PC-9 (cell line): Measurements from ENCODE around the gene PPP2R2B.

ENCODE experiments used
- EZH2 ChIP-seq: fragments of 200-600 bp; sonication (generic); IDR thresholded peaks from 2 replicates; pipeline ENCODE4 v1.8.0; 2017; ENCODE audit warnings: antibody characterized with exemption, low read depth
- TF ChIP-seq, protein P1 (sequence below): fragments of 200-600 bp; sonication (generic); conservative IDR thresholded peaks from 2 replicates; pipeline ENCODE4 v1.6.1; 2017; ENCODE audit warnings: mixed run types, antibody characterized with exemption, mild to moderate bottlenecking, moderate library complexity

DNA sequence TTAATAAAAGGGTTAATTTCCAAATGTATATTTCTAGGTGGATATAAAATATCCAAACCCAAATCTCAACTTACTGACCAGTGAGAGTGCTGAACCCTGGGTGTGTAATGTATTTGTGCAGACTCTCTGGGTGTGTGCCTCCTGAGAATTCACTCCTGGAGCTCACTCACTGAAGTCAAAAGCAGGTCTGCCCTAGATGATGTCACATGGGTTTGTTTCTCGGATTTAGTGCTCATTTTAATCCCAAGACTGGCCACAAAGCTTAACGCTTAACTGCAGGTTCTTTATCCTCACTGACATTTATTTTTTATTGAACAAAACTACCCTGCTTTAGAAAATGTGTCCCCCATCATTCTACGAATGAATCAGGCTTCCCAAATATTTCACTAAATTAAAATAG lies 179.4 kb downstream of the PPP2R2B start:
- TF ChIP-seq, protein P1, sequence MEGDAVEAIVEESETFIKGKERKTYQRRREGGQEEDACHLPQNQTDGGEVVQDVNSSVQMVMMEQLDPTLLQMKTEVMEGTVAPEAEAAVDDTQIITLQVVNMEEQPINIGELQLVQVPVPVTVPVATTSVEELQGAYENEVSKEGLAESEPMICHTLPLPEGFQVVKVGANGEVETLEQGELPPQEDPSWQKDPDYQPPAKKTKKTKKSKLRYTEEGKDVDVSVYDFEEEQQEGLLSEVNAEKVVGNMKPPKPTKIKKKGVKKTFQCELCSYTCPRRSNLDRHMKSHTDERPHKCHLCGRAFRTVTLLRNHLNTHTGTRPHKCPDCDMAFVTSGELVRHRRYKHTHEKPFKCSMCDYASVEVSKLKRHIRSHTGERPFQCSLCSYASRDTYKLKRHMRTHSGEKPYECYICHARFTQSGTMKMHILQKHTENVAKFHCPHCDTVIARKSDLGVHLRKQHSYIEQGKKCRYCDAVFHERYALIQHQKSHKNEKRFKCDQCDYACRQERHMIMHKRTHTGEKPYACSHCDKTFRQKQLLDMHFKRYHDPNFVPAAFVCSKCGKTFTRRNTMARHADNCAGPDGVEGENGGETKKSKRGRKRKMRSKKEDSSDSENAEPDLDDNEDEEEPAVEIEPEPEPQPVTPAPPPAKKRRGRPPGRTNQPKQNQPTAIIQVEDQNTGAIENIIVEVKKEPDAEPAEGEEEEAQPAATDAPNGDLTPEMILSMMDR: no peak
- TF ChIP-seq EZH2: no peak
